ENCODE data around the gene IFNA2. TPM values are rescaled to one million over a fixed set of nuclear protein-coding genes. Genes with fewer than 3 reads are reported as not detected.

IFNA2 gene
- total RNA-seq, 2 donors from 2014 or later = not detected

DNA sequence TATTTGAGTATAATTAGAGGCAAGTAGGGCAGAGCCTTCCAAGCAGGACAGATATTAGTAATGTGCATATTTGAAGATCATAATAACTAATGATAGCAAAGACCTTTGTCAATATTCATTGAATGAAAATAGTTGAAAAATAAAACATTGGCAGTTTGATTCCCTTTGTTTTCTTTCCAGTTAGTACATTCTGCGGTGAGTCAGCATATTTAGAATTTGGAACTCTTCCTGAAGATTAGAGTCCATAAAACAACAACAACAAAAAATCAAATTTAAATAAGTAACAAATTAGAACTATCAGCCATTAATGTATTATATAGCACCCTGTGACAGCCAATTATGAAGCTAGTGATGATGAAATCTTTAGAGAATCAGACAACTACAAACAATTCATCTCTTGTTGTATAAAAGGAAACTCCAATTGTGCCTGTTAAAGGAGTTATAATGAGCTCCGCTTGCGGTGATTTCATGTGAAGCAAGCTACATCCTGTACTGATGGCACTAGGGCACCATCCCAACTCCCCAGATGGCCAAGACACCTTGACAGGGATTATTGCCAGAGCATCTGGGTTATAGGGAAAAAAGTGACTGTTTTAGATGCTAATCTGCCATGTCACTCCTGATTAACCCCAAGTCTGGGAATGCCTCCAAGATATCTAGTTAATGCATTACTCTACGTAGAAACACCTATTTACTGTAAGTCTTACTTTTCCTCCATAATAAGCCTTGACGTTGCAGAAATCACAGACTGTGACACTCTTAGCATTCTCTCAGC lies 30.5 kb upstream of the IFNA2 start:
- 95% methylated on average over 4 to 5 of the region's 5 CpGs for WGBS, 2 experiments (ENCODE audit: insufficient coverage in 1 of 2, insufficient read length in 1 of 2)
- peaks cover 25% of the 10 kb centered on the region for H3K27me3 Mint-ChIP-seq (ENCODE audit: insufficient read depth)

DNA sequence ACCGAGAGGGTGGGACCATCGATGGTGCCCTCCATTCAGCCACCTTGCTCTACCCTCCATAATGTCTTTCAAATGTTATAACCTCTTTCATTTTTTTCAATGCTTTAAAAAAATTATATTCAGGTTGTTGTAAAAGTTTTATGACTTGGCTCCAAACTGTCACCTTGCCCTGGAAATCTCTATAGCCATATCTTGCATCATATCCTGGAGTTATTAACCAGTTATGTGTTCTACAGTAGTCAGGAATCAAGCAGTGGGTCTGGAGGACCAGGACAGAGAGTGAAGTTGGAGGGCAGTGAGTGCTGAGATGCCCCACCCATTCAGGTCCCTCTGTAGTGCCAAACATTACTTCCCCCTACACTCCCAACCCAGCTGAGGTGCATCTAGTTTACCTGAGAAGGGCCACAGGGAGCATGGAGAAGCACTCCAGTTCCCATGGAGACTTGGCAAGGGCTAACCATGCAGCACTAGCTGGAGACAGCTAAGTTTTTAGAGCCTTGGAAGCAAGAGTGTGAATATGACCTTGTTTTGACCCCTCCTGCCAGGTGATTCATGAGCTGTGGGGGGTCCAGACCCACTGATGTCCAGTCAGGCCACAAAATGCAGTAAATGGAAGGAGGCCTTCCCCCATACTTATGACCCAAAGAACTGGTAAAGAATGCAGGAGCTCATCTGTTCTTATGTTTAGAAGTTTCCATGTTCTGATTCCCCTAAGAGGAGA lies 29.2 kb upstream of the IFNA2 start:
- TF ChIP-seq, protein P1, sequence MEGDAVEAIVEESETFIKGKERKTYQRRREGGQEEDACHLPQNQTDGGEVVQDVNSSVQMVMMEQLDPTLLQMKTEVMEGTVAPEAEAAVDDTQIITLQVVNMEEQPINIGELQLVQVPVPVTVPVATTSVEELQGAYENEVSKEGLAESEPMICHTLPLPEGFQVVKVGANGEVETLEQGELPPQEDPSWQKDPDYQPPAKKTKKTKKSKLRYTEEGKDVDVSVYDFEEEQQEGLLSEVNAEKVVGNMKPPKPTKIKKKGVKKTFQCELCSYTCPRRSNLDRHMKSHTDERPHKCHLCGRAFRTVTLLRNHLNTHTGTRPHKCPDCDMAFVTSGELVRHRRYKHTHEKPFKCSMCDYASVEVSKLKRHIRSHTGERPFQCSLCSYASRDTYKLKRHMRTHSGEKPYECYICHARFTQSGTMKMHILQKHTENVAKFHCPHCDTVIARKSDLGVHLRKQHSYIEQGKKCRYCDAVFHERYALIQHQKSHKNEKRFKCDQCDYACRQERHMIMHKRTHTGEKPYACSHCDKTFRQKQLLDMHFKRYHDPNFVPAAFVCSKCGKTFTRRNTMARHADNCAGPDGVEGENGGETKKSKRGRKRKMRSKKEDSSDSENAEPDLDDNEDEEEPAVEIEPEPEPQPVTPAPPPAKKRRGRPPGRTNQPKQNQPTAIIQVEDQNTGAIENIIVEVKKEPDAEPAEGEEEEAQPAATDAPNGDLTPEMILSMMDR (conservative IDR thresholded peaks at IDR 0.05) = no peak
- Mint-ChIP-seq H3K4me1 (no peaks in the 10 kb centered on the region), H3K27me3 (ENCODE audit: insufficient read depth) (peaks cover 26% of the 10 kb centered on the region), H3K27ac (no peak overlapping the region), H3K9me3 (no peaks in the 10 kb centered on the region), H3K36me3 (ENCODE audit: low read depth) (no peaks in the 10 kb centered on the region), H3K4me3 (no peak overlapping the region)
- no peak overlapping the region for H3K27ac ChIP-seq (ENCODE audit: low read depth, low read length)
- H3K27me3 ChIP-seq (ENCODE audit: control insufficient read depth, insufficient read depth, low read length, poor library complexity, severe bottlenecking) = peaks cover 12% of the 10 kb centered on the region
- no peaks in the 10 kb centered on the region for H3K9me3 ChIP-seq (ENCODE audit: control insufficient read depth, low read length)
- H3K9ac ChIP-seq (ENCODE audit: extremely low read depth, low read length, poor library complexity, severe bottlenecking) = no peak overlapping the region
- H3K36me3 ChIP-seq (ENCODE audit: control insufficient read depth, insufficient read depth, low read length) = no peaks in the 10 kb centered on the region
- DNase-seq = no peak
- no peaks in the 10 kb centered on the region for H3K4me1 ChIP-seq (ENCODE audit: control insufficient read depth, insufficient read depth, low read length)
- no peak overlapping the region for H3K4me3 ChIP-seq (ENCODE audit: low read length)
- 96% methylated on average over 2 of the region's 2 CpGs; no CpG with 5 or more reads in 1 of the 2 experiments for WGBS, 2 experiments (ENCODE audit: insufficient coverage in 1 of 2, insufficient read length in 1 of 2)

More for the DNA sequence above, 30.5 kb upstream of the IFNA2 start:
- Histone ChIP-seq H3K4me1 (ENCODE audit: control insufficient read depth, insufficient read depth, low read length) (no peaks in the 10 kb centered on the region), H3K36me3 (ENCODE audit: control insufficient read depth, insufficient read depth, low read length) (no peaks in the 10 kb centered on the region), H3K27ac (ENCODE audit: low read depth, low read length) (no peak overlapping the region), H3K4me3 (ENCODE audit: low read length) (no peak overlapping the region), H3K9me3 (ENCODE audit: control insufficient read depth, low read length) (no peaks in the 10 kb centered on the region), H3K9ac (ENCODE audit: extremely low read depth, low read length, poor library complexity, severe bottlenecking) (no peak overlapping the region), H3K27me3 (ENCODE audit: control insufficient read depth, insufficient read depth, low read length, poor library complexity, severe bottlenecking) (peaks cover 12% of the 10 kb centered on the region)
- H3K36me3 Mint-ChIP-seq (ENCODE audit: low read depth) = no peaks in the 10 kb centered on the region
- no peak overlapping the region for H3K27ac Mint-ChIP-seq
- no peak for DNase-seq
- H3K4me1 Mint-ChIP-seq = no peaks in the 10 kb centered on the region
- no peaks in the 10 kb centered on the region for H3K9me3 Mint-ChIP-seq
- H3K4me3 Mint-ChIP-seq = no peak overlapping the region
- TF ChIP-seq, protein P1 (conservative IDR thresholded peaks at IDR 0.05) = no peak

DNA sequence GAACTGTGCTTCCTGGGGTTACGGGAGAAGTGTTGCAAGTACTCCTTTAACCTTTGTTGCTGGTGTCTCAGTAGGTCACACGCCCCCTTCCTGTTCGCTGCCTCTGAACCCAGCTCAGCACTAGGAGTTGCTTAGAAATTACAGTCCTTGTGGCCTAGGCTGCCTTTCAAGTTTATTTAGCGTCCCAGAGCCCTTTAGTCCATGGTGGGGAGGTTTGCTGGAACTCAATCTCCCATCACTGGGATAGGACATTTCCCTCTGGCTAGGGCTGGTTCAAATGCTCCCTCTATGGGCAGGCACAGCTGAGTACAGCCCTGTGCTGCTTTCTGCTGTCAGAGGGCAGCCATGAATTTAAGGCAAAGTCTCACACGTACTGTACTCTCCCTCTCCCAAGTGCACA lies 28.4 kb upstream of the IFNA2 start:
- Histone ChIP-seq H3K9me3 (ENCODE audit: control insufficient read depth, low read length) (no peaks in the 10 kb centered on the region), H3K27ac (ENCODE audit: low read depth, low read length) (no peak overlapping the region), H3K9ac (ENCODE audit: extremely low read depth, low read length, poor library complexity, severe bottlenecking) (no peak overlapping the region), H3K4me3 (ENCODE audit: low read length) (no peak overlapping the region), H3K4me1 (ENCODE audit: control insufficient read depth, insufficient read depth, low read length) (no peaks in the 10 kb centered on the region), H3K36me3 (ENCODE audit: control insufficient read depth, insufficient read depth, low read length) (no peaks in the 10 kb centered on the region), H3K27me3 (ENCODE audit: control insufficient read depth, insufficient read depth, low read length, poor library complexity, severe bottlenecking) (peaks cover 12% of the 10 kb centered on the region)
- no peak overlapping the region for H3K4me3 Mint-ChIP-seq
- H3K36me3 Mint-ChIP-seq (ENCODE audit: low read depth) = no peaks in the 10 kb centered on the region
- no peaks in the 10 kb centered on the region for H3K9me3 Mint-ChIP-seq
- peak; percentile 68 for DNase-seq
- H3K27ac Mint-ChIP-seq = no peak overlapping the region
- H3K4me1 Mint-ChIP-seq = no peaks in the 10 kb centered on the region
- TF ChIP-seq, protein P1 (conservative IDR thresholded peaks at IDR 0.05) = peak; percentile 74
- peaks cover 29% of the 10 kb centered on the region for H3K27me3 Mint-ChIP-seq (ENCODE audit: insufficient read depth)
- WGBS, 2 experiments (ENCODE audit: insufficient coverage in 1 of 2, insufficient read length in 1 of 2) = 63 to 72% methylated on average over 3 to 5 of the region's 5 CpGs
